GM23338 (cell line): ENCODE results near the gene ARFIP1. TPM values are rescaled to one million over a fixed set of nuclear protein-coding genes. Genes with fewer than 3 reads are reported as not detected.

Experiments used
- ATAC-seq: fragments of 200-7000 bp; cut with Tn5 transposase; 3 replicates; pipeline ENCODE4 v1.9.1; 2020
- DNase-seq: peaks from one replicate; pipeline ENCODE4 v3.0.0-alpha.2; 2015; ENCODE audit warnings: low spot score
- H2AFZ ChIP-seq: fragments of 200-600 bp; sonication (generic); 2 replicates; pipeline ENCODE4 v1.8.0; 2016; ENCODE audit warnings: antibody characterized with exemption, mild to moderate bottlenecking, moderate library complexity
- H3F3A ChIP-seq: fragments of 200-600 bp; sonication (generic); replicated peaks from 2 replicates; pipeline ENCODE4 v1.8.0; 2017; ENCODE audit warnings: antibody characterized with exemption, mixed run types, low read depth
- H3K27ac ChIP-seq: fragments of 200-600 bp; sonication (generic); 2 replicates; pipeline ENCODE4 v1.6.1; 2016; ENCODE audit warnings: low read depth
- H3K27me3 ChIP-seq: fragments of 200-600 bp; sonication (generic); 2 replicates; pipeline ENCODE4 v1.8.0; 2016; ENCODE audit warnings: mild to moderate bottlenecking, mixed run types, moderate library complexity; ENCODE audit not compliant: insufficient read depth
- H3K36me3 ChIP-seq: fragments of 200-600 bp; sonication (generic); 2 replicates; pipeline ENCODE4 v1.8.0; 2016; ENCODE audit warnings: mild to moderate bottlenecking; ENCODE audit not compliant: insufficient read depth
- H3K4me1 ChIP-seq: fragments of 200-600 bp; sonication (generic); 2 replicates; pipeline ENCODE4 v1.8.0; 2016; ENCODE audit warnings: mild to moderate bottlenecking, moderate library complexity; ENCODE audit not compliant: insufficient read depth
- H3K4me2 ChIP-seq: fragments of 200-600 bp; sonication (generic); 2 replicates; pipeline ENCODE4 v1.7.1; 2017; ENCODE audit warnings: mixed run types
- H3K4me3 ChIP-seq: fragments of 200-600 bp; sonication (generic); 2 replicates; pipeline ENCODE4 v1.6.1; 2016; ENCODE audit warnings: mixed run types
- H3K79me2 ChIP-seq: fragments of 200-600 bp; sonication (generic); replicated peaks from 2 replicates; pipeline ENCODE4 v1.8.0; 2017; ENCODE audit warnings: mild to moderate bottlenecking; ENCODE audit not compliant: insufficient read depth
- H3K9me2 ChIP-seq: fragments of 200-600 bp; sonication (generic); 2 replicates; pipeline ENCODE4 v1.8.0; 2017; ENCODE audit not compliant: insufficient read depth
- H4K20me1 ChIP-seq: fragments of 200-600 bp; sonication (generic); replicated peaks from 2 replicates; pipeline ENCODE4 v1.8.0; 2017; ENCODE audit warnings: mild to moderate bottlenecking; ENCODE audit not compliant: insufficient read depth
- H3K27ac Mint-ChIP-seq: 2 replicates; pipeline ENCODE4 v1.8.0; 2020; ENCODE audit warnings: inconsistent platforms, mild to moderate bottlenecking, moderate library complexity, mixed read lengths
- H3K27me3 Mint-ChIP-seq: 3 replicates; pipeline ENCODE4 v1.8.0; 2022; ENCODE audit warnings: low read depth, mild to moderate bottlenecking, moderate library complexity, mixed read lengths, inconsistent platforms; ENCODE audit not compliant: insufficient read depth, poor library complexity
- H3K36me3 Mint-ChIP-seq: 3 replicates; pipeline ENCODE4 v1.8.0; 2021; ENCODE audit warnings: low read depth, mild to moderate bottlenecking, inconsistent platforms, moderate library complexity, mixed read lengths
- H3K4me1 Mint-ChIP-seq: 3 replicates; pipeline ENCODE4 v1.8.0; 2020; ENCODE audit warnings: mild to moderate bottlenecking, inconsistent platforms, mixed read lengths
- H3K4me3 Mint-ChIP-seq: 3 replicates; pipeline ENCODE4 v1.8.0; 2021; ENCODE audit warnings: moderate library complexity, mild to moderate bottlenecking, inconsistent platforms, mixed read lengths
- H3K9me3 Mint-ChIP-seq: 3 replicates; pipeline ENCODE4 v1.8.0; 2020; ENCODE audit warnings: moderate library complexity, mild to moderate bottlenecking, inconsistent platforms, mixed read lengths
- CREB1 ChIP-seq: fragments of 250-450 bp; sonication (Bioruptor Pico); IDR thresholded peaks from 2 replicates; pipeline ENCODE4 v1.5.0; 2020; ENCODE audit warnings: low read depth, mild to moderate bottlenecking, moderate library complexity
- CTCF ChIP-seq, 2 experiments: fragments of 200-600 bp in 1 of 2; sonication (generic) in 1 of 2; conservative IDR thresholded peaks; 2 replicates each; pipeline versions ENCODE4 v1.5.1 to v1.6.1; 2016 to 2017; ENCODE audit warnings: antibody characterized with exemption in 2 of 2, low read depth in 2 of 2, mild to moderate bottlenecking in 2 of 2, moderate library complexity in 1 of 2
- ETS1 ChIP-seq: IDR thresholded peaks from 2 replicates; pipeline ENCODE4 v1.6.1; 2016; ENCODE audit warnings: antibody characterized with exemption
- EZH2 ChIP-seq: fragments of 200-600 bp; sonication (generic); IDR thresholded peaks from one replicate; pipeline ENCODE4 v1.8.0; 2017; ENCODE audit warnings: antibody characterized with exemption, mild to moderate bottlenecking, low read depth; ENCODE audit not compliant: unreplicated experiment
- EZH2phosphoT487 ChIP-seq: fragments of 200-600 bp; sonication (generic); IDR thresholded peaks from one replicate; pipeline ENCODE4 v1.8.1; 2018; ENCODE audit warnings: antibody characterized with exemption; ENCODE audit not compliant: unreplicated experiment
- JUNB ChIP-seq: IDR thresholded peaks from one replicate; pipeline ENCODE4 v1.6.1; 2016; ENCODE audit warnings: antibody characterized with exemption; ENCODE audit not compliant: unreplicated experiment
- NANOG ChIP-seq: IDR thresholded peaks from 2 replicates; pipeline ENCODE4 v1.6.1; 2016; ENCODE audit warnings: antibody characterized with exemption, borderline replicate concordance
- POLR2AphosphoS5 ChIP-seq: IDR thresholded peaks from 2 replicates; pipeline ENCODE4 v1.6.1; 2016; ENCODE audit warnings: antibody characterized with exemption, low read depth
- REST ChIP-seq: IDR thresholded peaks from one replicate; pipeline ENCODE4 v1.6.1; 2018; ENCODE audit warnings: antibody characterized with exemption; ENCODE audit not compliant: unreplicated experiment
- STAT1 ChIP-seq: IDR thresholded peaks from one replicate; pipeline ENCODE4 v1.6.1; 2016; ENCODE audit warnings: antibody characterized with exemption; ENCODE audit not compliant: unreplicated experiment
- ZNF114 ChIP-seq: fragments of 250-450 bp; sonication (Bioruptor Pico); IDR thresholded peaks from 2 replicates; pipeline ENCODE4 v1.5.0; 2020; ENCODE audit warnings: mild to moderate bottlenecking, moderate library complexity
- ZNF331 ChIP-seq: fragments of 250-450 bp; sonication (Bioruptor Pico); IDR thresholded peaks from 2 replicates; pipeline ENCODE4 v1.5.0; 2020; ENCODE audit warnings: low read depth, mild to moderate bottlenecking, moderate library complexity
- ZNF462 ChIP-seq: fragments of 250-450 bp; sonication (Bioruptor Pico); IDR thresholded peaks from 2 replicates; pipeline ENCODE4 v1.5.0; 2020; ENCODE audit warnings: mild to moderate bottlenecking, moderate library complexity
- polyA plus RNA-seq: library from polyadenylated mRNA; unstranded; fragments of >200 nt; fragmentation: Nextera tagmentation; extraction: Ambion mirVana; gene quantifications from 2 replicates; pipeline ENCODE4 v1.2.1, GENCODE V29; 2016
- total RNA-seq: library from RNA; depleted of rRNA; stranded (reverse); fragments of >200 nt; shearing (Covaris generic); gene quantifications from 2 replicates; pipeline ENCODE4 v1.2.3, GENCODE V29; 2014

The ARFIP1 gene
- total and polyA plus RNA-seq, 2 experiments from 2014 or later: 46.0 to 49.6 TPM

- Histone ChIP-seq H3K36me3 (peaks cover 12% of the 10 kb centered on the region), H4K20me1 (0 out of 2 replicates have a peak, but pooled peaks cover 8% of the 10 kb centered on the region), H3K79me2 (peaks cover 56% of the 10 kb centered on the region), H3F3A (0 out of 2 replicates have a peak, but pooled peaks cover 4% of the 10 kb centered on the region), H3K4me3 (peak overlapping the region; percentile 8; the same call in 1 of the 2 replicates), H2AFZ (no peak overlapping the region), H3K27me3 (no peaks in the 10 kb centered on the region), H3K27ac (peak overlapping the region; percentile 85), H3K9me2 (no peaks in the 10 kb centered on the region), H3K4me1 (peaks cover 35% of the 10 kb centered on the region), H3K4me2 (peak overlapping the region; percentile 42)
- peaks cover 5% of the 10 kb centered on the region for H3K27me3 Mint-ChIP-seq
- no peak for TF ChIP-seq CREB1 (CRISPR knock-in tag)
- TF ChIP-seq STAT1: no peak
- TF ChIP-seq ZNF331 (CRISPR knock-in tag): no peak
- TF ChIP-seq ETS1: no peak
- TF ChIP-seq EZH2phosphoT487: no peak
- TF ChIP-seq NANOG: no peak
- TF ChIP-seq REST: no peak
- no peak for TF ChIP-seq ZNF462 (CRISPR knock-in tag)
- no peak for TF ChIP-seq JUNB
- no peak for TF ChIP-seq CTCF (conservative IDR thresholded peaks at IDR 0.05; ENCODE audit: low read depth in 2 of 2)
- no peak for TF ChIP-seq ZNF114
- no peak for TF ChIP-seq POLR2AphosphoS5
- no peak for TF ChIP-seq EZH2
- H3K9me3 Mint-ChIP-seq: no peaks in the 10 kb centered on the region
- peak overlapping the region; percentile 57 for H3K27ac Mint-ChIP-seq
- peak overlapping the region; percentile 47 for H3K4me3 Mint-ChIP-seq
- ATAC-seq: peak; percentile 36
- DNase-seq: peak; percentile 74
- peaks cover 49% of the 10 kb centered on the region for H3K4me1 Mint-ChIP-seq
- H3K36me3 Mint-ChIP-seq: peaks cover 62% of the 10 kb centered on the region
Measured at GRCh38 chr4:152951348-152951747, 171.6 kb downstream of the ARFIP1 start.
